Measurements from ENCODE around the gene HOXD12.

HOXD12 gene

GRCh38 chr2:176151442-176152287 lies 52.1 kb downstream of the HOXD12 start, which contains the start of gene HOXD4:
Gene HOXD4 (plus strand): TSS chr2:176151550. CDS start chr2:176151634, 84 bp downstream.
- DNase-seq, result no peak
